Measurements from ENCODE around the gene SERINC2.
"Not testable (repeated sequence)": the region's sequence is repeated elsewhere in the genome, so short reads cannot be mapped to it uniquely, and the experiment has no call there.

The SERINC2 gene

GRCh38 chr1:31476891-31477846 lies 64.2 kb downstream of the SERINC2 start:
- peak overlapping the region; percentile 68; the same call in 1 of the 2 replicates for H3K9ac ChIP-seq
- H3K9me3 ChIP-seq: peaks cover 50% of the 10 kb centered on the region
- no peak for TF ChIP-seq Cebpa-rat (IDR thresholded peaks at IDR 0.05)
- no peaks in the 10 kb centered on the region for H3K27me3 ChIP-seq
- H3K4me1 ChIP-seq: peaks cover 55% of the 10 kb centered on the region
- H3K27ac ChIP-seq: peak overlapping the region; percentile 79
- H3K36me3 ChIP-seq: no peaks in the 10 kb centered on the region
- H3K4me3 ChIP-seq: peak overlapping the region; percentile 46
- peak overlapping the region; percentile 94 for H3K4me2 ChIP-seq
- H4K20me1 ChIP-seq: no peaks in the 10 kb centered on the region

GRCh38 chr1:31478167-31478566 lies 65.2 kb downstream of the SERINC2 start:
- H3K4me3 ChIP-seq: peak overlapping the region; percentile 46
- peak overlapping the region; percentile 94 for H3K4me2 ChIP-seq
- peaks cover 55% of the 10 kb centered on the region for H3K4me1 ChIP-seq
- no peaks in the 10 kb centered on the region for H3K36me3 ChIP-seq
- H4K20me1 ChIP-seq: no peaks in the 10 kb centered on the region
- 0 out of 2 replicates have a peak overlapping the region, but pooled peaks have one; percentile 68 for H3K9ac ChIP-seq
- peaks cover 40% of the 10 kb centered on the region for H3K9me3 ChIP-seq
- H3K27ac ChIP-seq: peak overlapping the region; percentile 79
- H3K27me3 ChIP-seq: no peaks in the 10 kb centered on the region
- TF ChIP-seq Cebpa-rat (IDR thresholded peaks at IDR 0.05): no peak

GRCh38 chr1:31479811-31480210 lies 66.8 kb downstream of the SERINC2 start:
- H3K4me1 ChIP-seq: peaks cover 71% of the 10 kb centered on the region
- no peaks in the 10 kb centered on the region for H3K27me3 ChIP-seq
- no peak for TF ChIP-seq Cebpa-rat (IDR thresholded peaks at IDR 0.05)
- H3K36me3 ChIP-seq: no peaks in the 10 kb centered on the region
- no peak overlapping the region for H3K4me3 ChIP-seq
- H3K27ac ChIP-seq: no peak overlapping the region
- H3K9me3 ChIP-seq: peaks cover 25% of the 10 kb centered on the region
- no peak overlapping the region for H3K9ac ChIP-seq
- no peak overlapping the region for H3K4me2 ChIP-seq
- H4K20me1 ChIP-seq: no peaks in the 10 kb centered on the region

GRCh38 chr1:31480426-31480825 lies 67.4 kb downstream of the SERINC2 start:
- Histone ChIP-seq H3K9me3 (peaks cover 18% of the 10 kb centered on the region), H3K4me1 (peaks cover 71% of the 10 kb centered on the region)
- not testable (repeated sequence) for H3K9ac ChIP-seq, H3K4me2 ChIP-seq, H3K36me3 ChIP-seq, H4K20me1 ChIP-seq, H3K4me3 ChIP-seq, H3K27me3 ChIP-seq, H3K27ac ChIP-seq

GRCh38 chr1:31482482-31483011 lies 69.5 kb downstream of the SERINC2 start:
- H3K4me3 ChIP-seq: no peak overlapping the region
- peaks cover 70% of the 10 kb centered on the region for H3K4me1 ChIP-seq
- H3K36me3 ChIP-seq: no peaks in the 10 kb centered on the region
- H3K9ac ChIP-seq: peak overlapping the region; percentile 68
- TF ChIP-seq Cebpa-rat (IDR thresholded peaks at IDR 0.05): no peak
- H4K20me1 ChIP-seq: no peaks in the 10 kb centered on the region
- H3K27me3 ChIP-seq: no peaks in the 10 kb centered on the region
- H3K4me2 ChIP-seq: peak overlapping the region; percentile 65
- peak overlapping the region; percentile 85 for H3K27ac ChIP-seq
- H3K9me3 ChIP-seq: peaks cover 22% of the 10 kb centered on the region

GRCh38 chr1:31483012-31483946 lies 70.3 kb downstream of the SERINC2 start:
- peak overlapping the region; percentile 65 for H3K4me2 ChIP-seq
- H3K9ac ChIP-seq: peak overlapping the region; percentile 68
- H3K27me3 ChIP-seq: no peaks in the 10 kb centered on the region
- no peaks in the 10 kb centered on the region for H4K20me1 ChIP-seq
- peak; percentile 27; the same call in 1 of the 2 replicates for TF ChIP-seq Cebpa-rat (IDR thresholded peaks at IDR 0.05)
- H3K4me3 ChIP-seq: no peak overlapping the region
- H3K9me3 ChIP-seq: peaks cover 22% of the 10 kb centered on the region
- no peaks in the 10 kb centered on the region for H3K36me3 ChIP-seq
- H3K27ac ChIP-seq: peak overlapping the region; percentile 85
- peaks cover 68% of the 10 kb centered on the region for H3K4me1 ChIP-seq
